AG04450 (cell line): ENCODE measurements around the gene MLST8. TPM values are rescaled to one million over a fixed set of nuclear protein-coding genes. Genes with fewer than 3 reads are reported as not detected.

Source experiments
- CTCF ChIA-PET: fragments of 300-600, 350-600 bp; formaldehyde crosslinking; extraction: SDS; loops from one replicate; lab custom pipeline; 2022; ENCODE audit warnings: antibody characterized with exemption, inconsistent platforms; lab: Charles Lee
- POLR2A ChIA-PET: fragments of 350-600 bp; formaldehyde crosslinking; extraction: SDS; loops from one replicate; lab custom pipeline; 2021; ENCODE audit warnings: antibody characterized with exemption, inconsistent platforms; lab: Yijun Ruan, JAX
- DNase-seq: peaks from one replicate; pipeline ENCODE4 v3.0.0-alpha.2; 2011; ENCODE audit warnings: low read depth, low spot score
- H3K27ac ChIP-seq: one replicate; pipeline ENCODE4 v1.5.1; 2012; ENCODE audit warnings: low read depth, low read length, control low read depth
- H3K27me3 ChIP-seq: one replicate; pipeline ENCODE4 v1.6.0; 2012; ENCODE audit warnings: low read length; ENCODE audit not compliant: control insufficient read depth, insufficient read depth
- H3K4me3 ChIP-seq: 2 replicates; pipeline ENCODE4 v1.5.1; 2011; ENCODE audit warnings: mild to moderate bottlenecking, low read depth, low read length, control low read depth
- H3K9me3 ChIP-seq: 2 replicates; pipeline ENCODE4 v1.5.1; 2012; ENCODE audit warnings: low read length; ENCODE audit not compliant: control insufficient read depth, insufficient read depth
- polyA plus RNA-seq: library from polyadenylated mRNA; depleted of rRNA; stranded (reverse); fragments of >200 nt; gene quantifications from 2 replicates; pipeline ENCODE4 v1.2.3, GENCODE V29; 2011
- TF ChIP-seq, protein P1 (sequence below): IDR thresholded peaks from 2 replicates; pipeline ENCODE4 v1.5.1; 2011; ENCODE audit warnings: low read depth, low read length, control low read depth, inconsistent platforms

The MLST8 gene
- polyA plus RNA-seq, 1 experiment: 41.1 TPM

GRCh38 chr16:2196981-2197511 is 8.2 kb upstream of the MLST8 start:
- ChIA-PET CTCF (no interaction called here), POLR2A (interaction anchor here (3.4 kb wide), 1 partner anchor 42 kb away, joined by 16 read pairs; the partner anchor contains the start of gene TRAF7)
- H3K27ac ChIP-seq: no peak overlapping the region
- peaks cover 64% of the 10 kb centered on the region for H3K27me3 ChIP-seq
- no peak overlapping the region for H3K4me3 ChIP-seq
- no peak for DNase-seq
- TF ChIP-seq, protein P1, sequence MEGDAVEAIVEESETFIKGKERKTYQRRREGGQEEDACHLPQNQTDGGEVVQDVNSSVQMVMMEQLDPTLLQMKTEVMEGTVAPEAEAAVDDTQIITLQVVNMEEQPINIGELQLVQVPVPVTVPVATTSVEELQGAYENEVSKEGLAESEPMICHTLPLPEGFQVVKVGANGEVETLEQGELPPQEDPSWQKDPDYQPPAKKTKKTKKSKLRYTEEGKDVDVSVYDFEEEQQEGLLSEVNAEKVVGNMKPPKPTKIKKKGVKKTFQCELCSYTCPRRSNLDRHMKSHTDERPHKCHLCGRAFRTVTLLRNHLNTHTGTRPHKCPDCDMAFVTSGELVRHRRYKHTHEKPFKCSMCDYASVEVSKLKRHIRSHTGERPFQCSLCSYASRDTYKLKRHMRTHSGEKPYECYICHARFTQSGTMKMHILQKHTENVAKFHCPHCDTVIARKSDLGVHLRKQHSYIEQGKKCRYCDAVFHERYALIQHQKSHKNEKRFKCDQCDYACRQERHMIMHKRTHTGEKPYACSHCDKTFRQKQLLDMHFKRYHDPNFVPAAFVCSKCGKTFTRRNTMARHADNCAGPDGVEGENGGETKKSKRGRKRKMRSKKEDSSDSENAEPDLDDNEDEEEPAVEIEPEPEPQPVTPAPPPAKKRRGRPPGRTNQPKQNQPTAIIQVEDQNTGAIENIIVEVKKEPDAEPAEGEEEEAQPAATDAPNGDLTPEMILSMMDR: no peak
- peaks cover 6% of the 10 kb centered on the region for H3K9me3 ChIP-seq

DNA sequence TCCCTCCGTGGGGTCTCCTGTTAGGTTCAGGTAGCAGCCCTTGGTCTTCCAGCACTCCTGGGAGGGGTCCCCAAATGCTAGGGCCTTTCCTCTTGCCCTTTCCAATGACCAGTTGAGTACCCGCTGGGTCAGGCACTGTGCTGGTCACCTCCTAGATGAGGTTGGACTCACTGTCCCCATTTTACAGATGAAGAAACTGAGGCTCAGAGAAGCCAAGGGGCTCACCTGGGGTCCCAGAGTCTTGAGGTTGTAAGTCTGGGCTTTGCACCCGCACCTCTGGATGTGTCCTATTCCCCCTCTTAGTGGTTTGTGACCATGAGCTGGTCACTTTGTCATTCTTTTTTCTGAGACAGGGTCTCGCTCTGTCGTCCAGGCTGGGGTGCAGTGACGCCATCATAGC is 7.5 kb upstream of the MLST8 start:
- POLR2A ChIA-PET: interaction anchor here (0.9 kb wide), 1 partner anchor 233 kb away, joined by 3 read pairs; the partner anchor contains the start of gene RPS2
- Histone ChIP-seq H3K27ac (no peak overlapping the region), H3K9me3 (peaks cover 6% of the 10 kb centered on the region), H3K4me3 (no peak overlapping the region), H3K27me3 (peaks cover 64% of the 10 kb centered on the region)
- CTCF ChIA-PET: no interaction called here
- TF ChIP-seq, protein P1: no peak
- DNase-seq: no peak

DNA sequence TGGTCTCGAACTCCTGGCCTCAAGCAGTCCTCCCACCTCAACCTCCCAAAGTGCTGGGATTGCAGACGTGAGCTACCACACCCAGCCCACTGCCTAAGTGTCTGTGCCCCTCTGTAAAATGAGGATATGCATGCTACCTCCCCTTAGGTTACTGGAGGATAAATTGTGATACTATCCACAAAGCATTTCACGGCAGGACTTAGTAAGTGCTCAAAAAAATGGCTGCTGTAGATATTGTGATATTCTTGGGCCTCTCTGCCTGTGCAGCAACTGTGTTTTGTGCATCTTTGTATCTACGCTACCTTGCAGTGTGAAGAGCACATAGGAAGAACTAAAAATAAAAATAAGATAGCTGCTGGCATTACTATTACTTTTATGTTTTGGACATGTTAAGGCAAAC is 7.0 kb upstream of the MLST8 start:
- no peak overlapping the region for H3K27ac ChIP-seq
- H3K9me3 ChIP-seq: peaks cover 6% of the 10 kb centered on the region
- ChIA-PET POLR2A (interaction anchor here (0.9 kb wide), 1 partner anchor 234 kb away, joined by 3 read pairs; the partner anchor contains the start of gene RPS2), CTCF (no interaction called here)
- DNase-seq: no peak
- H3K27me3 ChIP-seq: peaks cover 61% of the 10 kb centered on the region
- H3K4me3 ChIP-seq: no peak overlapping the region
- TF ChIP-seq, protein P1: no peak

- ChIA-PET CTCF (no interaction called here), POLR2A (interaction anchor here (0.9 kb wide), 1 partner anchor 44 kb away, joined by 5 read pairs; the partner anchor contains the start of gene TRAF7)
- DNase-seq: no peak
- Histone ChIP-seq H3K4me3 (no peak overlapping the region), H3K27me3 (peaks cover 54% of the 10 kb centered on the region), H3K9me3 (peaks cover 9% of the 10 kb centered on the region), H3K27ac (no peak overlapping the region)
- TF ChIP-seq, protein P1: no peak
Measured at GRCh38 chr16:2199095-2199494, 6.2 kb upstream of the MLST8 start.

DNA sequence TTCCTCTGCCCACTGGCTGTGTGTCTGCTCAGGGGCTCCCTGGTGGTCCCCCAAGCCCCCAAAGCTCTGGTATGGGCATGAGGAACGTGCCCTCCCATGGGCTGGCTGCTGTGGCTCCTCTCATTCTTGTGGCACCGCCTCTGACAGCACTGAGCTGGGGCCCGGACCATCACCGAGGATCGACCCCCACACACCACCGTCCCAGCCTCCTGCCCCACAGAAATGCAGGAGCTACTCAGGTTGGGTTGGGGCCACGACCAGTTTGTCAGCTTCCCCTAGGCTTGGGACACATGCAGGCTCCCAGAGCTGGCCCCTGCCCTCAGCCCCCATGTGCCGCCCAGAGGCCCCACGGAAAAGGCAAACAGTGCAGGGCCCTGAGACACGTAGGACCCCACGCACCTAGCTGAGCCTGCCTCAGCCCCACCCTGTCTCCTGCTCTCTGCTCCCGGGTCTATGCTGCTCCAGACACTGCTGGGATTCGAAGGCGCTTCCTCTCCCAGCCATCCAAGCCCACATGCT is 5.6 kb upstream of the MLST8 start:
- ChIA-PET POLR2A (interaction anchor here (0.9 kb wide), 1 partner anchor 45 kb away, joined by 5 read pairs; the partner anchor contains the start of gene TRAF7), CTCF (no interaction called here)
- H3K4me3 ChIP-seq: no peak overlapping the region
- TF ChIP-seq, protein P1: no peak
- H3K27ac ChIP-seq: no peak overlapping the region
- no peak for DNase-seq
- peaks cover 9% of the 10 kb centered on the region for H3K9me3 ChIP-seq
- peaks cover 50% of the 10 kb centered on the region for H3K27me3 ChIP-seq
